ENCODE data around the gene APOLD1.

- no peak for TF ChIP-seq CTCF (optimal IDR thresholded peaks at IDR 0.05 in 1 of 3, IDR thresholded peaks at IDR 0.05 in 1 of 3, conservative IDR thresholded peaks at IDR 0.05 in 1 of 3; ENCODE audit: extremely low read depth in 1 of 3, insufficient read depth in 2 of 3, low read length in 3 of 3)
- TF ChIP-seq EZH2 (IDR thresholded peaks at IDR 0.05; ENCODE audit: low read length): no peak
Measured at GRCh38 chr12:12796171-12796570, 10.7 kb downstream of the APOLD1 start.
